Melanocyte of skin (primary cell): Measurements from ENCODE around the gene MAX. TPM values are rescaled to one million over a fixed set of nuclear protein-coding genes. Genes with fewer than 3 reads are reported as not detected.

Experiments
- small RNA-seq, 2 donors: library from RNA; depleted of rRNA; stranded (forward); fragments of <200 nt; gene quantifications; one replicate each; pipeline ENCODE3, GENCODE V24; 2012
- total RNA-seq, 2 donors: library from RNA; depleted of rRNA; stranded (reverse); fragments of >200 nt; gene quantifications; 2 replicates each; pipeline ENCODE4 v1.2.3, GENCODE V29; 2012

Gene MAX, protein sequence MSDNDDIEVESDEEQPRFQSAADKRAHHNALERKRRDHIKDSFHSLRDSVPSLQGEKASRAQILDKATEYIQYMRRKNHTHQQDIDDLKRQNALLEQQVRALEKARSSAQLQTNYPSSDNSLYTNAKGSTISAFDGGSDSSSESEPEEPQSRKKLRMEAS
- 100 to 1,000 TPM in 1 of 2 donors, 10 to 100 TPM in 1; 93.3 to 106 TPM for total RNA-seq

DNA sequence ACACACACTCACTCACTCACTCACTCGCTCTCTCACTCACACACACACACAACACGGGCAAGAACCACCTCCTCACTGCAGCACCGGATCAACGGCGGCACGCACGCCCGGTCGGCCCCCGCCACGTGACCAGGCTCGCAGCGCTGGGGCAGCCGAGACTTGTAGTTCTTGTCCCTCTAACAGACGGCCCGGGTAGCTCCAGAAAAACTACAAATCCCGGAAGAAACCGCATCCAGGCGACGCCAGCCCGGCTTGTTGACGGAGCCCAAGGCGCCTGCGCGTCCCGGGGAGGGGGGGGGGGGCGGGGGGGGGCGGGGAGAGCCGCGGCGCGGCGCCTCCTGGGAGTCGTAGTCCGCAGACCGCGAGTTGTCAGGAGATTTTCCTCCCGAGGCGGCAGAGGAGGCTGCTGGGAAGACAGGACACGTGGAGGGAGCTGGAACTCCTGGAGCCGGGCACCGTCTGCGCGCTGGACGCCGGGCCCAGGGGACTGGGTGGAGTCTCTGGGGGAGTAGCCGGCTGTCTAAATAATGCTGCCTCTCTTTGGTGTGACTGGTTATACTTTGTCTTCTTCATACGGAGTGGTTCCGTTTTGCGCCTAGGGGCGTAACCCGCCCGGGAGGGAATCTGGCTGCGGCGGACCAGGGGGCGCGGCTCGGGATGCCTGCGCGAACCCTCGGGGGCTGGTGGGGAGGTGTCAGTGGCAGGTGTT, at the start of gene MAX:
MAX (minus strand) TSS at position 77 of the 709 bp plus-strand sequence. CDS start 178 bp downstream, outside the sequence.

Small RNA genes within 50 kb of the gene (small RNA-seq; reads per million reads assigned to genes)
- 0.23 to 0.26 reads per million in 2 donors for gene MIR4706
- gene RNU2-14P: 4.1 to 5.8 reads per million in 2 donors

Other genes with a start within 250 kb of the MAX start
- gene SPTB, start 222.6 kb downstream of the MAX start, total RNA-seq: under 1 TPM in 1 of 2 donors, not detected in 1; under 0.01 TPM
- gene CHURC1, start 188.1 kb downstream of the MAX start, total RNA-seq: 10 to 100 TPM; 47.0 to 55.1 TPM
- not detected for gene GPX2, start 159.8 kb downstream of the MAX start, total RNA-seq
- gene RAB15, start 130.2 kb downstream of the MAX start, total RNA-seq: 1 to 10 TPM; 3.4 to 10.0 TPM
- gene FNTB, start 115.6 kb downstream of the MAX start, total RNA-seq: 10 to 100 TPM; 25.8 to 50.3 TPM